Kidney (tissue), 14 donors: ENCODE data around the gene CHN2. TPM values are rescaled to one million over a fixed set of nuclear protein-coding genes. Genes with fewer than 3 reads are reported as not detected.

ENCODE experiments used
- DNase-seq, 5 donors: peaks; one replicate each; pipeline ENCODE4 v3.0.0-alpha.2; 2013 to 2020
- FAIRE-seq: peaks from 2 replicates; lab custom pipeline; 2012; peaks lifted over from hg19 to GRCh38; lab: Jason Lieb, UNC
- H3K27ac ChIP-seq, 2 donors: one replicate each; pipeline ENCODE4 v1.7.0; 2013; ENCODE audit warnings: low read depth in 2 of 2, low read length in 2 of 2, inconsistent platforms in 1 of 2
- H3K27me3 ChIP-seq: one replicate; pipeline ENCODE4 v1.7.1; 2013; ENCODE audit warnings: low read length, inconsistent platforms; ENCODE audit not compliant: control insufficient read depth, insufficient read depth
- H3K36me3 ChIP-seq, 3 donors: one replicate each; pipeline versions ENCODE4 v1.7.0 to v1.7.1; 2013; ENCODE audit warnings: low read length in 3 of 3, control low read depth in 1 of 3, inconsistent platforms in 1 of 3; ENCODE audit not compliant: insufficient read depth in 3 of 3, control insufficient read depth in 2 of 3
- H3K4me1 ChIP-seq, 3 donors: one replicate each; pipeline versions ENCODE4 v1.7.0 to v1.7.1; 2013; ENCODE audit warnings: low read length in 3 of 3, inconsistent platforms in 1 of 3, low read depth in 1 of 3; ENCODE audit not compliant: control insufficient read depth in 2 of 3, insufficient read depth in 2 of 3
- H3K4me3 ChIP-seq, 3 donors: one replicate each; pipeline versions ENCODE4 v1.7.0 to v1.8.1; 2013; ENCODE audit warnings: low read length in 3 of 3, control low read depth in 1 of 3, inconsistent platforms in 1 of 3
- H3K9ac ChIP-seq, 3 donors: one replicate each; pipeline versions ENCODE4 v1.7.0 to v1.7.1; 2013; ENCODE audit warnings: low read length in 3 of 3, control low read depth in 1 of 3, inconsistent platforms in 1 of 3
- H3K9me3 ChIP-seq, 3 donors: one replicate each; pipeline versions ENCODE4 v1.7.0 to v1.7.1; 2013; ENCODE audit warnings: low read length in 3 of 3, control low read depth in 1 of 3, inconsistent platforms in 1 of 3; ENCODE audit not compliant: control insufficient read depth in 2 of 3, insufficient read depth in 1 of 3
- CTCF ChIP-seq: IDR thresholded peaks from 3 replicates; pipeline ENCODE4 v1.5.1; 2012; ENCODE audit warnings: mild to moderate bottlenecking, moderate library complexity, borderline replicate concordance; ENCODE audit not compliant: insufficient read depth; ENCODE audit errors: extremely low read depth
- intact Hi-C: fragments of 100-400 bp; cut with DNase I; formaldehyde crosslinking; loops from one replicate; pipeline ENCODE4 v1.11.1; 2022
- polyA plus RNA-seq: library from polyadenylated mRNA; stranded (reverse); fragments of 350-450 nt; fragmentation: Illumina TruSeq; extraction: RNeasy Lipid Tissue Mini Kit (QIAGEN cat#74804); gene quantifications from one replicate; pipeline ENCODE4 v1.2.3, GENCODE V29; 2014; ENCODE audit warnings: low read depth, low replicate concordance; ENCODE audit not compliant: insufficient read depth
- total RNA-seq: library from RNA; stranded (reverse); fragmentation: NEBNext Ultra II Directional; extraction: Animal tissue kit (Norgen Biotek cat#: 25700); gene quantifications from one replicate; pipeline ENCODE4 v1.2.1, GENCODE V29; 2021
- donor health status: control.
- donor health status: control.
- donor health status: control.
- donor health status: control.
- donor health status: control.
- donor health status: DM: yes; HTN: yes; CAD: no.
- donor health status: Normal renal cell carcinoma (clear cell type).

CHN2 gene
- total and polyA plus RNA-seq, 2 donors from 2014 or later, result 7.4 to 22.5 TPM

- Histone ChIP-seq H3K27me3 (no peaks in the 10 kb centered on the region), H3K36me3 (no peaks in the 10 kb centered on the region), H3K4me1 (peaks cover 0 to 3% (median 0%) of the 10 kb centered on the region in 3 donors), H3K9me3 (no peaks in the 10 kb centered on the region), H3K9ac (no peak overlapping the region), H3K27ac (no peak overlapping the region), H3K4me3 (no peak overlapping the region)
- FAIRE-seq, result no peak
- no peak for TF ChIP-seq CTCF
- no peak for DNase-seq
- intact Hi-C loops, result no loop called here
These were observed 275.5 kb downstream of the CHN2 start for GRCh38 chr7:29469976-29470557.

GRCh38 chr7:29471444-29472138, 277.0 kb downstream of the CHN2 start:
- no peaks in the 10 kb centered on the region for H3K9me3 ChIP-seq
- no peaks in the 10 kb centered on the region for H3K36me3 ChIP-seq
- peak overlapping the region in 2 of 3 donors; percentile 18 to 28 for H3K4me3 ChIP-seq
- no peak for FAIRE-seq
- H3K9ac ChIP-seq, result no peak overlapping the region
- peak in 2 of 5 donors; percentile 38 to 58 for DNase-seq
- peaks cover 0 to 3% (median 0%) of the 10 kb centered on the region in 3 donors for H3K4me1 ChIP-seq
- TF ChIP-seq CTCF, result no peak
- no peaks in the 10 kb centered on the region for H3K27me3 ChIP-seq
- intact Hi-C loops, result no loop called here
- H3K27ac ChIP-seq, result no peak overlapping the region

GRCh38 chr7:29476916-29477315, 282.3 kb downstream of the CHN2 start:
- TF ChIP-seq CTCF, result no peak
- intact Hi-C loops, result no loop called here
- Histone ChIP-seq H3K9ac (no peak overlapping the region), H3K36me3 (no peaks in the 10 kb centered on the region), H3K4me1 (peaks cover 0 to 12% (median 6%) of the 10 kb centered on the region in 3 donors), H3K27me3 (no peaks in the 10 kb centered on the region), H3K4me3 (no peak overlapping the region), H3K27ac (no peak overlapping the region), H3K9me3 (no peaks in the 10 kb centered on the region)
- FAIRE-seq (no peak), DNase-seq (no peak)
